ENCODE measurements around the gene IFT57.

IFT57 gene

GRCh38 chr3:108234387-108234957, 12.2 kb upstream of the IFT57 start:
- no peak overlapping the region for H3K4me3 ChIP-seq (ENCODE audit: low read depth, low read length)
- TF ChIP-seq CTCF (IDR thresholded peaks at IDR 0.05; ENCODE audit: control insufficient read depth, extremely low read depth, insufficient read depth), result no peak
- DNase-seq (ENCODE audit: low read depth), result no peak

- TF ChIP-seq CTCF (IDR thresholded peaks at IDR 0.05; ENCODE audit: control insufficient read depth, extremely low read depth, insufficient read depth), result no peak
- no peak for DNase-seq (ENCODE audit: low read depth)
- H3K4me3 ChIP-seq (ENCODE audit: low read depth, low read length), result no peak overlapping the region
Measured at GRCh38 chr3:108228286-108228685, 6.1 kb upstream of the IFT57 start.

GRCh38 chr3:108227131-108227530, 4.9 kb upstream of the IFT57 start:
- DNase-seq (ENCODE audit: low read depth), result no peak
- H3K4me3 ChIP-seq (ENCODE audit: low read depth, low read length), result no peak overlapping the region
- TF ChIP-seq CTCF (IDR thresholded peaks at IDR 0.05; ENCODE audit: control insufficient read depth, extremely low read depth, insufficient read depth), result no peak

GRCh38 chr3:108225221-108225620, 3.0 kb upstream of the IFT57 start:
- no peak for TF ChIP-seq CTCF (IDR thresholded peaks at IDR 0.05; ENCODE audit: control insufficient read depth, extremely low read depth, insufficient read depth)
- DNase-seq (ENCODE audit: low read depth), result no peak

GRCh38 chr3:108223928-108224327, 1.7 kb upstream of the IFT57 start:
- H3K4me3 ChIP-seq (ENCODE audit: low read depth, low read length), result 0 out of 2 replicates have a peak overlapping the region, but pooled peaks have one; percentile 74
- no peak for TF ChIP-seq CTCF (IDR thresholded peaks at IDR 0.05; ENCODE audit: control insufficient read depth, extremely low read depth, insufficient read depth)
- DNase-seq (ENCODE audit: low read depth), result no peak

More at GRCh38 chr3:108225221-108225620, 3.0 kb upstream of the IFT57 start:
- H3K4me3 ChIP-seq (ENCODE audit: low read depth, low read length), result no peak overlapping the region

GRCh38 chr3:108222853-108223565, 785 bp upstream of the IFT57 start:
- peak overlapping the region; percentile 74 for H3K4me3 ChIP-seq (ENCODE audit: low read depth, low read length)
- DNase-seq (ENCODE audit: low read depth), result no peak
- TF ChIP-seq CTCF (IDR thresholded peaks at IDR 0.05; ENCODE audit: control insufficient read depth, extremely low read depth, insufficient read depth), result no peak

Measured in LNCaP clone FGC (cell line).